IPS-NIHi11 (cell line): ENCODE measurements around the gene YWHAQ.
"Not testable (repeated sequence)": the region's sequence is repeated elsewhere in the genome, so short reads cannot be mapped to it uniquely, and the experiment has no call there.

Experiments used
- DNase-seq: peaks from one replicate; pipeline ENCODE4 v3.0.0; 2012; ENCODE audit warnings: mixed read lengths, low spot score

YWHAQ gene

GRCh38 chr2:9552219-9553178 lies 78.3 kb downstream of the YWHAQ start:
- DNase-seq, result no peak

- DNase-seq, result not testable (repeated sequence)
These were observed 79.9 kb downstream of the YWHAQ start for GRCh38 chr2:9550859-9551391.

DNA sequence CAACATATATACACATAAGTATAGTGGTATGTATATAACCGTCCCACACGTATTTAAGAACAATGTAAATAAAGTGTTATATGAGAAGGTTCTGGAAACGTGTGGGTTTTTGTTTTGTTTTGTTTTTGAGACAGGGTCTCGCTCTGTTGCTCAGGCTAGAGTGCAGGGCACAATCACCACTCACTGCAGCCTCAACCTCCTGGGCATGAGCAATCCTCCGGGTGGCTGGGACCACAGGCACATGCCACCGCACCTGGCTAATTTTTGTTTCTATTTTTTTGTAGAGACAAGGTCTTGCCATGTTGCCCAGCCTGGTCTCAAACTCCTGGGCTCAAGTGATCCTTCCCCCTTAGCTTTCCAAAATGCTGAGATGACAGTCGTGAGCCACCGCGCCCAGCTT lies 81.4 kb downstream of the YWHAQ start:
- no peak for DNase-seq

- DNase-seq, result no peak
These were observed 82.3 kb downstream of the YWHAQ start for GRCh38 chr2:9548506-9548905.

DNA sequence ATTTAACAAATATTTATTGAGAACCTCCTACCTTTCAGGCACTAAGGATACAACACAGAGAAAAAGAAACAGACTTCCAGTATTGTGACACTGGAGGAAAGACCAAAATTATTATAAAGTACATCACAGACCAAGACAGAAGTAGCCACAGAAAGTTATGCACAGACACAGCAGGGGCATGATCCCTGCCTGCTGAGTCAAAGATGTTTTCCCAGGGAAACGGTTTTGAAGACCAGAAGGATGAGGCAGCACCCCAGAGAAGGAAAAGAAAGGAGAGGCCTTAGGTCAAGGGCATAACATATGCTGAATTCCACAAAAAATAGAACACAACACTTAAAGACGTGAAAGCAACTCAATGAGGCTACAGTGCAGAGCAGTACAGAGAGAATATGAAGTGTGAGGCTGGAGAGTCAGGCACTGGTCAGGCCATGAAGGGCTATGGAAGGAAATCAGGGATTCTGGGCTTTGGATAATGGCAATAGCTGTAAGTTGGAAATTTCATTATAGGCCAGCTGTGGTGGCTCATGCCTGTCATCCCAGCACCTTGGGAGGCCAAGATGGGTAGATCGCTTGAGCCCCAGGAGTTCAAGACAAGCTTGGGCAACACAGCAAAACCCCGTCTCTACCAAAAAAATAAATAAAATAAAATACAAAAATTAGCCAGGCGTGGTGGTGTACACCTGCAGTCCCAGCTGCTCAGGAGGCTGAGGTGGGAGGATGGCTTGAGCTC lies 83.4 kb downstream of the YWHAQ start:
- DNase-seq, result no peak

DNA sequence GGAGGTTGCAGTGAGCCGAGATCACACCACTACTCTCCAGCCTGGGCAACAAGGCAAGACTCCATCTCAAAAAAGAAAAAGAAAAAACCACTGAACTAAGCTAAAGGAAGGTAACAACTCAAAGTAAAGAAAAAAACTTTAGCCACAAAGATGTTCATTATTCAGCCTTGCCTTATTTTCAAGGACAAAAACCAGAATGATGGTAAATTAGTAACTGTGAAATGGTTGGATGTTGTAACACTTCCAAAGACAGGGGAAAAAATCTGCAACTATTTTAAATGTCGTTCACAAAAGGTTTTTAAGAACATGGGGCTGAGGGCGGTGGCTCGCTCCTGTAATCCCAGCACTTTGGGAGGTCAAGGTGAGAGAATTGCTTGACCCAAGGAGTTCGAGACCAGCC lies 85.3 kb downstream of the YWHAQ start:
- DNase-seq, result no peak

DNA sequence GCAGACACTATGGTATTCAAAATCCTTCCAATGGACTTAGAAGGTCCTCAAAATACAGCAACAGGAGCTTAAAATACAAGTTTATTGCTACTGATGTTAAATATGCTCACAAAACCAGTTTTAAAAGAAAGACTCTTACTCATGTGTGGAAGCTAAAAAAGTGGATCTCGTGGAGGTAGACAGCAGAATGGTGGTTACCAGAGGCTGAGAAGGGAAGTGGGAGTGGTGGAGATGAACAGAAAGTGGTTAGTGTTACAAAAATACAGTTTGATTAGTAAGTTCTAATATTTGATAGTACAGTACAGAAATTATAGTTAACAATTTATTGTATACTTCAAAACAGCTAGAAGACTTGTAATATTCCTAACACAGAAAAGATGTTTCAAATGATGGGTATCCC lies 87.2 kb downstream of the YWHAQ start:
- no peak for DNase-seq

- DNase-seq, result no peak
These were observed 91.3 kb downstream of the YWHAQ start for GRCh38 chr2:9539531-9539930.

- no peak for DNase-seq
These were observed 92.7 kb downstream of the YWHAQ start for GRCh38 chr2:9538000-9538507.

GRCh38 chr2:9536504-9536903 lies 94.3 kb downstream of the YWHAQ start:
- DNase-seq, result no peak

DNA sequence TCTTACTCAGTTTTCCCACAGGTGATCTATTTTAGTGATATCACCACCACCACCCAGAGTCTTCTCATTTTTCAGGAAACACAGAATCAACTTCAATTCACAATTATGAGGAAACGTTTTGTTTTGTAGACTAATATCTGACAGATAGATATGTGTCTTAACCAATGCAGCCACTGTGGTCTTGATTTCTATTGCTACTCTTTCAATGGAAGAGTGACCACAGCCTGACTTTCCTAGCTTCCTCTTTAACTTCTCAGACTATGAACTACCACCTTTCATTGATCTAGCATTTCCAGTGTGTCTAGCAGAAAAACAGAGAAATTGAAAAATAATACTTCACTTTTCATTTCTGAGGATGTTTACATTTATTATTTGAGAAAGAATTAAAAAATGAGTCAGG lies 95.6 kb downstream of the YWHAQ start:
- DNase-seq, result no peak
